ENCODE results near the gene FAT1.

- TF ChIP-seq RAD21 (IDR thresholded peaks at IDR 0.05; ENCODE audit: low read depth) (no peak), YY1 (IDR thresholded peaks at IDR 0.05; ENCODE audit: low read depth) (no peak), TAF1 (IDR thresholded peaks at IDR 0.05; ENCODE audit: low read depth) (no peak), CEBPB (IDR thresholded peaks at IDR 0.05) (no peak), EP300 (IDR thresholded peaks at IDR 0.05; ENCODE audit: borderline replicate concordance) (no peak), MAX (IDR thresholded peaks at IDR 0.05) (no peak), REST (IDR thresholded peaks at IDR 0.05; ENCODE audit: low read depth) (no peak), USF1 (IDR thresholded peaks at IDR 0.05) (no peak), ZBTB7A (IDR thresholded peaks at IDR 0.05; ENCODE audit: low read depth) (no peak)
Measured at GRCh38 chr4:186617921-186618320, 105.7 kb downstream of the FAT1 start.
